ENCODE results near the gene MGAT4B. TPM values are rescaled to one million over a fixed set of nuclear protein-coding genes. Genes with fewer than 3 reads are reported as not detected.

Gene MGAT4B
- total RNA-seq, 1 donor from 2014 or later: 207 TPM

GRCh38 chr5:179779826-179780225 lies 26.8 kb downstream of the MGAT4B start:
- DNase-seq (ENCODE audit: low spot score in 2 of 2): no peak
- intact Hi-C loops (cut with DNase I): no loop called here
- H3K4me3 ChIP-seq: no peak overlapping the region
- H3K4me1 ChIP-seq: no peaks in the 10 kb centered on the region
- H3K27me3 ChIP-seq: no peaks in the 10 kb centered on the region
- H3K36me3 ChIP-seq: peaks cover 30 to 38% of the 10 kb centered on the region in 2 donors
- TF ChIP-seq CTCF (IDR thresholded peaks at IDR 0.05): no peak
- H3K9me3 ChIP-seq: no peaks in the 10 kb centered on the region
- H3K27ac ChIP-seq: no peak overlapping the region

- Histone ChIP-seq H3K4me1 (no peaks in the 10 kb centered on the region), H3K9me3 (no peaks in the 10 kb centered on the region), H3K27me3 (no peaks in the 10 kb centered on the region), H3K27ac (no peak overlapping the region), H3K4me3 (no peak overlapping the region), H3K36me3 (peaks cover 42 to 51% of the 10 kb centered on the region in 2 donors)
- DNase-seq (ENCODE audit: low spot score in 2 of 2): no peak
- TF ChIP-seq CTCF (IDR thresholded peaks at IDR 0.05): no peak
- intact Hi-C loops (cut with DNase I): no loop called here
Measured at GRCh38 chr5:179778591-179778990, 28.1 kb downstream of the MGAT4B start.

- intact Hi-C loops (cut with DNase I): no loop called here
- H3K27me3 ChIP-seq: no peaks in the 10 kb centered on the region
- H3K4me1 ChIP-seq: no peaks in the 10 kb centered on the region
- H3K9me3 ChIP-seq: no peaks in the 10 kb centered on the region
- no peak for DNase-seq (ENCODE audit: low spot score in 2 of 2)
- H3K27ac ChIP-seq: no peak overlapping the region
- TF ChIP-seq CTCF (IDR thresholded peaks at IDR 0.05): no peak
- H3K36me3 ChIP-seq: peaks cover 49 to 58% of the 10 kb centered on the region in 2 donors
- no peak overlapping the region for H3K4me3 ChIP-seq
Measured at GRCh38 chr5:179777909-179778308, 28.8 kb downstream of the MGAT4B start.

GRCh38 chr5:179777456-179777855 lies 29.2 kb downstream of the MGAT4B start:
- no peak overlapping the region for H3K27ac ChIP-seq
- no peak for TF ChIP-seq CTCF (IDR thresholded peaks at IDR 0.05)
- H3K36me3 ChIP-seq: peaks cover 53 to 62% of the 10 kb centered on the region in 2 donors
- no peaks in the 10 kb centered on the region for H3K27me3 ChIP-seq
- no peaks in the 10 kb centered on the region for H3K9me3 ChIP-seq
- no peaks in the 10 kb centered on the region for H3K4me1 ChIP-seq
- no peak for DNase-seq (ENCODE audit: low spot score in 2 of 2)
- H3K4me3 ChIP-seq: no peak overlapping the region
- intact Hi-C loops (cut with DNase I): no loop called here

GRCh38 chr5:179776411-179776938 lies 30.2 kb downstream of the MGAT4B start:
- no peaks in the 10 kb centered on the region for H3K4me1 ChIP-seq
- H3K36me3 ChIP-seq: peaks cover 63 to 72% of the 10 kb centered on the region in 2 donors
- no peak overlapping the region for H3K27ac ChIP-seq
- no peak for DNase-seq (ENCODE audit: low spot score in 2 of 2)
- TF ChIP-seq CTCF (IDR thresholded peaks at IDR 0.05): no peak
- no peak overlapping the region for H3K4me3 ChIP-seq
- intact Hi-C loops (cut with DNase I): no loop called here
- no peaks in the 10 kb centered on the region for H3K27me3 ChIP-seq
- H3K9me3 ChIP-seq: no peaks in the 10 kb centered on the region

- intact Hi-C loops (cut with DNase I): no loop called here
- DNase-seq (ENCODE audit: low spot score in 2 of 2): no peak
- Histone ChIP-seq H3K9me3 (no peaks in the 10 kb centered on the region), H3K4me3 (no peak overlapping the region), H3K27me3 (no peaks in the 10 kb centered on the region), H3K4me1 (no peaks in the 10 kb centered on the region), H3K27ac (no peak overlapping the region), H3K36me3 (peaks cover 71 to 81% of the 10 kb centered on the region in 2 donors)
- TF ChIP-seq CTCF (IDR thresholded peaks at IDR 0.05): no peak
Measured at GRCh38 chr5:179774442-179774841, 32.2 kb downstream of the MGAT4B start.
